Endothelial cell of umbilical vein (primary cell): Measurements from ENCODE around the gene TBC1D16. TPM values are rescaled to one million over a fixed set of nuclear protein-coding genes. Genes with fewer than 3 reads are reported as not detected.

Experiments used
- BruUV-seq: library from RNA; stranded (reverse); fragments of 400-500 nt; replicated peaks from 2 replicates; lab custom pipeline; 2021; lab: Mats Ljungman, UMichigan
- CTCF ChIA-PET: fragments of 300-600, 350-600 bp; sonication (Branson Sonifier 250); formaldehyde crosslinking; loops from one replicate; lab custom pipeline; 2021; ENCODE audit warnings: antibody characterized with exemption, inconsistent platforms; lab: Charles Lee
- POLR2A ChIA-PET: fragments of 300-600, 350-600 bp; sonication (Branson Sonifier 250); formaldehyde crosslinking; loops from one replicate; lab custom pipeline; 2021; ENCODE audit warnings: antibody characterized with exemption, inconsistent platforms; lab: Charles Lee
- DNase-seq: peaks from one replicate; pipeline ENCODE4 v3.0.0-alpha.2; 2011; ENCODE audit warnings: low read depth, low spot score
- FAIRE-seq: peaks from 2 replicates; lab custom pipeline; 2011; peaks lifted over from hg19 to GRCh38; lab: Jason Lieb, UNC
- H2AFZ ChIP-seq: 2 replicates; pipeline ENCODE4 v1.6.0; 2012; ENCODE audit warnings: low read depth, low read length, control low read depth, inconsistent platforms
- H3K27ac ChIP-seq: 2 replicates; pipeline ENCODE4 v1.5.1; 2011; ENCODE audit warnings: low read depth, mild to moderate bottlenecking, control low read depth, low read length, moderate library complexity; ENCODE audit not compliant: insufficient read depth
- H3K27me3 ChIP-seq, 2 experiments: 2 replicates each; pipeline versions ENCODE4 v1.6.0 to v1.6.1; 2011; ENCODE audit warnings: low read length in 2 of 2, mixed read lengths in 1 of 2; ENCODE audit not compliant: control insufficient read depth in 2 of 2, insufficient read depth in 2 of 2
- H3K36me3 ChIP-seq, 2 experiments: 2 replicates in 1 of 2; 3 replicates in 1 of 2; pipeline ENCODE4 v1.5.1; 2011; ENCODE audit warnings: low read length in 2 of 2, mild to moderate bottlenecking in 1 of 2, moderate library complexity in 1 of 2; ENCODE audit not compliant: control insufficient read depth in 2 of 2, insufficient read depth in 2 of 2; ENCODE audit errors: extremely low read depth in 1 of 2
- H3K4me1 ChIP-seq: 3 replicates; pipeline ENCODE4 v1.5.1; 2011; ENCODE audit warnings: mild to moderate bottlenecking, low read length; ENCODE audit not compliant: control insufficient read depth, insufficient read depth; ENCODE audit errors: extremely low read depth
- H3K4me2 ChIP-seq: 2 replicates; pipeline ENCODE4 v1.6.1; 2011; ENCODE audit warnings: low read length, control low read depth, mixed read lengths; ENCODE audit not compliant: insufficient read depth
- H3K4me3 ChIP-seq, 3 experiments: fragments of 200-600 bp in 1 of 3; sonication (generic), shearing (Covaris generic) in 1 of 3; replicated peaks in 1 of 3; 2 replicates each; pipeline ENCODE4 v1.5.1; 2011 to 2016; ENCODE audit warnings: control low read depth in 3 of 3, low read length in 3 of 3, mild to moderate bottlenecking in 2 of 3, inconsistent platforms in 1 of 3, low read depth in 1 of 3, moderate library complexity in 1 of 3; ENCODE audit not compliant: insufficient read depth in 1 of 3
- H3K79me2 ChIP-seq: 2 replicates; pipeline ENCODE4 v1.6.0; 2012; ENCODE audit warnings: low read length, inconsistent platforms; ENCODE audit not compliant: control insufficient read depth, insufficient read depth
- H3K9ac ChIP-seq: replicated peaks from 2 replicates; pipeline ENCODE3; 2011; ENCODE audit warnings: low read length, control low read depth; ENCODE audit not compliant: insufficient read depth; ENCODE audit errors: extremely low read depth
- H3K9me1 ChIP-seq: replicated peaks from 3 replicates; pipeline ENCODE4 v1.6.0; 2011; ENCODE audit warnings: mild to moderate bottlenecking, low read length; ENCODE audit not compliant: control insufficient read depth, insufficient read depth; ENCODE audit errors: extremely low read depth
- H3K9me3 ChIP-seq: replicated peaks from 2 replicates; pipeline ENCODE4 v1.5.1; 2012; ENCODE audit warnings: low read length, inconsistent platforms; ENCODE audit not compliant: control insufficient read depth, insufficient read depth
- H4K20me1 ChIP-seq: replicated peaks from 2 replicates; pipeline ENCODE3; 2011; ENCODE audit warnings: mild to moderate bottlenecking, low read length; ENCODE audit not compliant: control insufficient read depth, insufficient read depth; ENCODE audit errors: extremely low read depth
- EZH2 ChIP-seq: IDR thresholded peaks from 2 replicates; pipeline ENCODE4 v1.6.1; 2012; ENCODE audit warnings: borderline replicate concordance, low read depth, mild to moderate bottlenecking, moderate library complexity, low read length, inconsistent platforms; ENCODE audit not compliant: severe bottlenecking
- FOS ChIP-seq: IDR thresholded peaks from 2 replicates; pipeline ENCODE4 v1.6.1; 2011; ENCODE audit warnings: mild to moderate bottlenecking, low read length, moderate library complexity, borderline replicate concordance; ENCODE audit not compliant: insufficient read depth
- GATA2 ChIP-seq: IDR thresholded peaks from 2 replicates; pipeline ENCODE4 v1.7.0; 2011; ENCODE audit warnings: low read depth, mild to moderate bottlenecking, moderate library complexity, mixed read lengths, low read length; ENCODE audit not compliant: insufficient read length, insufficient read depth
- JUN ChIP-seq: IDR thresholded peaks from 2 replicates; pipeline ENCODE4 v1.6.1; 2011; ENCODE audit warnings: borderline replicate concordance, low read depth; ENCODE audit not compliant: insufficient read length, insufficient read depth
- MYC ChIP-seq: IDR thresholded peaks from one replicate; pipeline ENCODE4 v1.6.1; 2011; ENCODE audit warnings: mild to moderate bottlenecking, low read depth, low read length
- POLR2A ChIP-seq: IDR thresholded peaks from 2 replicates; pipeline ENCODE4 v1.6.1; 2012; ENCODE audit warnings: low read depth, mild to moderate bottlenecking, control low read depth, low read length
- POLR2AphosphoS5 ChIP-seq: IDR thresholded peaks from 2 replicates; pipeline ENCODE4 v1.6.1; 2012; ENCODE audit warnings: low read depth, mild to moderate bottlenecking, control low read depth, low read length, moderate library complexity; ENCODE audit not compliant: insufficient read depth
- dilution Hi-C: fragments of 300-500 bp; cut with MboI; formaldehyde crosslinking; loops from one replicate; pipeline ENCODE4 v1.15.0; 2019; ENCODE audit warnings: low sequenced_read_pairs; ENCODE audit not compliant: extremely low pct_ligation_motif_present
- intact Hi-C: fragments of 100-400 bp; cut with micrococcal nuclease; formaldehyde crosslinking; loops from one replicate; pipeline ENCODE4 v1.10.0; 2022
- polyA plus RNA-seq, 4 experiments: library from polyadenylated mRNA; depleted of rRNA in 3 of 4; stranded (reverse) in 3 of 4; unstranded in 1 of 4; fragments of >200 nt; gene quantifications; 2 replicates each; pipeline versions ENCODE4 v1.2.1 to v1.2.3, GENCODE V29; 2011 to 2012; ENCODE audit warnings: missing spikeins in 1 of 4
- total RNA-seq: library from RNA; stranded (reverse); gene quantifications from 2 replicates; pipeline ENCODE4 v1.2.3, GENCODE V29; 2021
- TF ChIP-seq, protein P1 (sequence below): IDR thresholded peaks from 2 replicates; pipeline ENCODE4 v1.6.1; 2011; ENCODE audit not compliant: insufficient read depth, insufficient read length
- TF ChIP-seq, protein P2 (sequence below), 2 donors: IDR thresholded peaks; 1 replicate in 1 of 2; 2 replicates in 1 of 2; pipeline ENCODE4 v1.5.1; 2011; ENCODE audit warnings: low read length in 2 of 2, mild to moderate bottlenecking in 2 of 2, moderate library complexity in 2 of 2, control low read depth in 1 of 2, inconsistent platforms in 1 of 2, low read depth in 1 of 2; ENCODE audit not compliant: insufficient read depth in 1 of 2; ENCODE audit errors: extremely low read depth in 1 of 2

Gene TBC1D16
- total and polyA plus RNA-seq, 2 donors (not counting 3 experiments of a cell fraction or from before 2014, with no cell fraction given), result 12.9 to 48.6 TPM

GRCh38 chr17:79997011-79997660 is 38.5 kb downstream of the TBC1D16 start:
- TF ChIP-seq EZH2 (no peak), JUN (no peak), FOS (no peak), POLR2A (no peak), POLR2AphosphoS5 (no peak), MYC (no peak), GATA2 (no peak)
- TF ChIP-seq, protein P1, sequence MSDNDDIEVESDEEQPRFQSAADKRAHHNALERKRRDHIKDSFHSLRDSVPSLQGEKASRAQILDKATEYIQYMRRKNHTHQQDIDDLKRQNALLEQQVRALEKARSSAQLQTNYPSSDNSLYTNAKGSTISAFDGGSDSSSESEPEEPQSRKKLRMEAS, result no peak
- TF ChIP-seq, protein P2, sequence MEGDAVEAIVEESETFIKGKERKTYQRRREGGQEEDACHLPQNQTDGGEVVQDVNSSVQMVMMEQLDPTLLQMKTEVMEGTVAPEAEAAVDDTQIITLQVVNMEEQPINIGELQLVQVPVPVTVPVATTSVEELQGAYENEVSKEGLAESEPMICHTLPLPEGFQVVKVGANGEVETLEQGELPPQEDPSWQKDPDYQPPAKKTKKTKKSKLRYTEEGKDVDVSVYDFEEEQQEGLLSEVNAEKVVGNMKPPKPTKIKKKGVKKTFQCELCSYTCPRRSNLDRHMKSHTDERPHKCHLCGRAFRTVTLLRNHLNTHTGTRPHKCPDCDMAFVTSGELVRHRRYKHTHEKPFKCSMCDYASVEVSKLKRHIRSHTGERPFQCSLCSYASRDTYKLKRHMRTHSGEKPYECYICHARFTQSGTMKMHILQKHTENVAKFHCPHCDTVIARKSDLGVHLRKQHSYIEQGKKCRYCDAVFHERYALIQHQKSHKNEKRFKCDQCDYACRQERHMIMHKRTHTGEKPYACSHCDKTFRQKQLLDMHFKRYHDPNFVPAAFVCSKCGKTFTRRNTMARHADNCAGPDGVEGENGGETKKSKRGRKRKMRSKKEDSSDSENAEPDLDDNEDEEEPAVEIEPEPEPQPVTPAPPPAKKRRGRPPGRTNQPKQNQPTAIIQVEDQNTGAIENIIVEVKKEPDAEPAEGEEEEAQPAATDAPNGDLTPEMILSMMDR (IDR thresholded peaks at IDR 0.05; ENCODE audit: extremely low read depth in 1 of 2, insufficient read depth in 1 of 2, low read depth in 1 of 2, low read length in 2 of 2), result no peak

More at GRCh38 chr17:79997011-79997660, 38.5 kb downstream of the TBC1D16 start:
- ChIA-PET CTCF (interaction anchor here (0.8 to 0.9 kb wide), 2 partner anchors 9 to 11 kb away, joined by 3 to 4 read pairs; no protein-coding TSS in a partner anchor), POLR2A (no interaction called here)
- Histone ChIP-seq H3K27me3 (no peaks in the 10 kb centered on the region), H3K4me1 (no peaks in the 10 kb centered on the region), H3K36me3 (peaks cover 0 to 3% of the 10 kb centered on the region in 2 experiments), H3K27ac (no peak overlapping the region), H3K4me2 (no peak overlapping the region), H3K9ac (no peak overlapping the region), H2AFZ (no peak overlapping the region), H4K20me1 (no peaks in the 10 kb centered on the region), H3K9me1 (no peaks in the 10 kb centered on the region), H3K4me3 (no peak overlapping the region), H3K9me3 (no peaks in the 10 kb centered on the region), H3K79me2 (no peaks in the 10 kb centered on the region)
- no TSS peak for BruUV-seq
- no peak for DNase-seq
- dilution Hi-C loops, result no loop called here
- FAIRE-seq, result no peak
- intact Hi-C loops, result no loop called here
